Nephron (organoid): ENCODE results near the gene ABAT.

Source experiments
- H3K27ac Mint-ChIP-seq, 3 experiments: 2 replicates each; pipeline ENCODE4 v1.8.0; 2020; ENCODE audit warnings: mixed read lengths in 3 of 3, mild to moderate bottlenecking in 2 of 3, moderate library complexity in 1 of 3
- H3K27me3 Mint-ChIP-seq: 2 replicates; pipeline ENCODE4 v1.8.0; 2021; ENCODE audit warnings: low read depth, mild to moderate bottlenecking, moderate library complexity, mixed read lengths
- H3K36me3 Mint-ChIP-seq: 2 replicates; pipeline ENCODE4 v1.8.0; 2020; ENCODE audit warnings: low read depth, mixed read lengths
- H3K4me1 Mint-ChIP-seq: 2 replicates; pipeline ENCODE4 v1.8.0; 2020; ENCODE audit warnings: mixed read lengths
- H3K4me3 Mint-ChIP-seq, 3 experiments: 2 replicates each; pipeline ENCODE4 v1.8.0; 2020; ENCODE audit warnings: mild to moderate bottlenecking in 3 of 3, mixed read lengths in 3 of 3, moderate library complexity in 2 of 3
- H3K9me3 Mint-ChIP-seq: 2 replicates; pipeline ENCODE4 v1.8.0; 2020; ENCODE audit warnings: mixed read lengths
- TF ChIP-seq, protein P1 (sequence below), 3 experiments: fragments of 200-600 bp; sonication (generic); IDR thresholded peaks; one replicate each; pipeline ENCODE4 v1.5.0; 2021; ENCODE audit warnings: antibody characterized with exemption in 3 of 3; ENCODE audit not compliant: unreplicated experiment in 3 of 3

ABAT gene

DNA sequence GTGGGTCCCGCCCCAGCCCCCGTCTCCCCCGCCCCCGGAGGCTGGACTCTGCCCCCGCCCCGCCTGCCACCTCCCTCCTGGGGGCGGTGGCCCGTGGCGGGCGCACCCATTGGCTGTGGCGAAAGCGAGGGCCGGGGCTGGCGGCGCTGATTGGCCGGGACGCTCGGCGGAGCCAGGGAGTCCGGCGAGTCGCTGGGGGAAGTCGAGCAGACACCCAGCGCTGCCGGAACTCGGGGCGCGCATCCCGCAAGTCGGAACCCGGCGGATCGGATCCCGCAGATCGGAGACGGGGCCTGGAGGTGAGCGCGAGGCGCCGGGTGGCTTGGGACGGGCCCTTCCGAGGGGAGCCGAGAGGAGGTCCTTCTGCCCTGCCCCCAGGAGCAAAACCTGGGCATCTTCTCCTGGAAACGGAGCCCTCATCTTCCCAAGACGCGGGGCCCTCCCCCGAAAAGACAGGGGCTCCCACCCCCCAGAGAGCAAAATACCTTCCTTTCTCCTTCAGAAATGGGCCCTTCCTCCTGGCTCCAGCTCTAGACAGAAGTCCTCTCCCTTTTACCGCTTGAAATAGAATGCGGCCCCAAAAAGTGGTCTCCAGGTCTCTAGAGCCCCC lies at the start of gene ABAT:
ABAT (plus strand) TSS at position 205 of the 610 bp plus-strand sequence. CDS start 61,123 bp downstream, outside the sequence.
- TF ChIP-seq, protein P1, sequence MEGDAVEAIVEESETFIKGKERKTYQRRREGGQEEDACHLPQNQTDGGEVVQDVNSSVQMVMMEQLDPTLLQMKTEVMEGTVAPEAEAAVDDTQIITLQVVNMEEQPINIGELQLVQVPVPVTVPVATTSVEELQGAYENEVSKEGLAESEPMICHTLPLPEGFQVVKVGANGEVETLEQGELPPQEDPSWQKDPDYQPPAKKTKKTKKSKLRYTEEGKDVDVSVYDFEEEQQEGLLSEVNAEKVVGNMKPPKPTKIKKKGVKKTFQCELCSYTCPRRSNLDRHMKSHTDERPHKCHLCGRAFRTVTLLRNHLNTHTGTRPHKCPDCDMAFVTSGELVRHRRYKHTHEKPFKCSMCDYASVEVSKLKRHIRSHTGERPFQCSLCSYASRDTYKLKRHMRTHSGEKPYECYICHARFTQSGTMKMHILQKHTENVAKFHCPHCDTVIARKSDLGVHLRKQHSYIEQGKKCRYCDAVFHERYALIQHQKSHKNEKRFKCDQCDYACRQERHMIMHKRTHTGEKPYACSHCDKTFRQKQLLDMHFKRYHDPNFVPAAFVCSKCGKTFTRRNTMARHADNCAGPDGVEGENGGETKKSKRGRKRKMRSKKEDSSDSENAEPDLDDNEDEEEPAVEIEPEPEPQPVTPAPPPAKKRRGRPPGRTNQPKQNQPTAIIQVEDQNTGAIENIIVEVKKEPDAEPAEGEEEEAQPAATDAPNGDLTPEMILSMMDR (IDR thresholded peaks at IDR 0.05; ENCODE audit: unreplicated experiment in 3 of 3), result no peak
- H3K4me1 Mint-ChIP-seq, result peaks cover 19% of the 10 kb centered on the region
- peak within 1 kb of the TSS; percentile 84 to 85 (median 85) for H3K4me3 Mint-ChIP-seq
- H3K36me3 Mint-ChIP-seq, result peaks cover 7% of the 10 kb centered on the region
- H3K9me3 Mint-ChIP-seq, result no peaks in the 10 kb centered on the region
- peaks cover 9% of the 10 kb centered on the region for H3K27me3 Mint-ChIP-seq
- H3K27ac Mint-ChIP-seq, result peak within 1 kb of the TSS in 1 of 3 experiments; percentile 21

DNA sequence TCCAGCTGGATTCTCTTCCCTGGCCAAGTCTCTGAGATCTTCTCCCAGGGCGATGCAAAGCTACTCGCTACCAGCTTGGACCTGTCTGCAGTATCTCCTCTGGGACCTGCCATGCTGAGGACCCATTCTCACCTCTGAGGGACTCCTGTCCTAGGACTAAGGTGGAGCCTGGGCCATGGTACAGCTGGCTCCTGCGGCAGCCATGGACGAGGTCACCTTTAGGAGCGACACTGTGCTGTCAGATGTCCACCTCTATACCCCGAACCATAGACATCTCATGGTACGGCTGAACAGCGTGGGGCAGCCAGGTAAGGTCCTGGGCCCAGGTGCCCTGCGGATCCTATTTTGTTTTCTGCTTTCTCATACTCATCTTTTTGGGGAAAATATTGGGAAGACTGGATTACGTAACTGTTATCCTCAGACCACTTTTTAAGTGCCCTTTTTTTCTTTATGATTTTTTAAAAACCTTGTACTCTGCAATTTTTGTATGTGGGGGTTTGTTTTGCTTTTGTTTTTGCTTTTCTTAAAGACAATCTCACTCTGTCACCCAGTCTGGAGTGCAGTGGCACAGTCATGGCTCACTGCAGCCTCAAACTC lies 48.8 kb upstream of the ABAT start:
- Mint-ChIP-seq H3K27me3 (no peaks in the 10 kb centered on the region), H3K36me3 (peaks cover 49% of the 10 kb centered on the region), H3K9me3 (no peaks in the 10 kb centered on the region), H3K27ac (no peak overlapping the region), H3K4me1 (peaks cover 20% of the 10 kb centered on the region), H3K4me3 (no peak overlapping the region)
- TF ChIP-seq, protein P1 (IDR thresholded peaks at IDR 0.05; ENCODE audit: unreplicated experiment in 3 of 3), result no peak

DNA sequence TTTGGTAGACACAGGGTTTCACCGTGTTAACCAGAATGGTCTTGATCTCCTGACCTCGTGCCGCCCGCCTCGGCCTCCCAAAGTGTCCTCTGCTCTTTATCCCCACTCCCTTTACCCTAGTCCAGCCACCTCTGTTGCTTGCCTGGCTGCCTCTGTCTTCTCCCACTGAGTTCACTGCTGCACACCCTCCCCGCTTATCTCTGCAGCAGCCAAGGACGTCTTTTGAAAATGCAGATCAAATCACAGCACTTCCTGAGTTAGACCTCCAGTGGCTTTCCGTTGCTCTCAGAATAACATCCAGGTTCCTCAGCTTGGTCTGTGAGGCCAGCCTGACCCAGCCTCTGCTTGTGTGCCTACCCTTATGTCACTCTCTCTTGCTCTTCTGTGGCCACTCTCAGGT lies 47.5 kb upstream of the ABAT start:
- H3K27ac Mint-ChIP-seq, result no peak overlapping the region
- H3K9me3 Mint-ChIP-seq, result no peaks in the 10 kb centered on the region
- no peak overlapping the region for H3K4me3 Mint-ChIP-seq
- H3K27me3 Mint-ChIP-seq, result no peaks in the 10 kb centered on the region
- H3K36me3 Mint-ChIP-seq, result peaks cover 59% of the 10 kb centered on the region
- H3K4me1 Mint-ChIP-seq, result peaks cover 18% of the 10 kb centered on the region
- TF ChIP-seq, protein P1 (IDR thresholded peaks at IDR 0.05; ENCODE audit: unreplicated experiment in 3 of 3), result no peak

- H3K9me3 Mint-ChIP-seq, result no peaks in the 10 kb centered on the region
- H3K27ac Mint-ChIP-seq, result no peak overlapping the region
- peaks cover 13% of the 10 kb centered on the region for H3K4me1 Mint-ChIP-seq
- peaks cover 63% of the 10 kb centered on the region for H3K36me3 Mint-ChIP-seq
- H3K27me3 Mint-ChIP-seq, result no peaks in the 10 kb centered on the region
- TF ChIP-seq, protein P1 (IDR thresholded peaks at IDR 0.05; ENCODE audit: unreplicated experiment in 3 of 3), result no peak
- no peak overlapping the region for H3K4me3 Mint-ChIP-seq
Observed at GRCh38 chr16:8627456-8627855, 47.0 kb upstream of the ABAT start.

GRCh38 chr16:8628981-8629725 lies 45.3 kb upstream of the ABAT start:
- TF ChIP-seq, protein P1 (IDR thresholded peaks at IDR 0.05; ENCODE audit: unreplicated experiment in 3 of 3), result no peak
- peaks cover 8% of the 10 kb centered on the region for H3K4me1 Mint-ChIP-seq
- no peak overlapping the region for H3K4me3 Mint-ChIP-seq
- H3K27me3 Mint-ChIP-seq, result no peaks in the 10 kb centered on the region
- H3K9me3 Mint-ChIP-seq, result no peaks in the 10 kb centered on the region
- H3K27ac Mint-ChIP-seq, result no peak overlapping the region
- H3K36me3 Mint-ChIP-seq, result peaks cover 70% of the 10 kb centered on the region
